A549 (cell line): ENCODE measurements around the gene SIN3A.

ENCODE experiments used
- BHLHE40 ChIP-seq: IDR thresholded peaks from 2 replicates; pipeline ENCODE4 v1.6.1; 2012; ENCODE audit warnings: low read depth, low read length, inconsistent platforms
- CHD4 ChIP-seq: fragments of 200-600 bp; sonication (generic); IDR thresholded peaks from 2 replicates; pipeline ENCODE4 v1.6.1; 2016; ENCODE audit warnings: antibody characterized with exemption, mild to moderate bottlenecking, borderline replicate concordance
- EP300 ChIP-seq, 2 experiments: fragments of >200 bp; sonication (Bioruptor Twin); formaldehyde crosslinking; IDR thresholded peaks; 2 replicates in 1 of 2; 3 replicates in 1 of 2; pipeline ENCODE4 v1.6.1; 2016 to 2017
- GATA3 ChIP-seq: IDR thresholded peaks from 2 replicates; pipeline ENCODE4 v1.6.1; 2012; ENCODE audit warnings: borderline replicate concordance
- KDM1A ChIP-seq: fragments of 200-600 bp; sonication (generic); IDR thresholded peaks from 2 replicates; pipeline ENCODE4 v1.6.1; 2016; ENCODE audit warnings: low read depth, mild to moderate bottlenecking
- MAFK ChIP-seq: fragments of 450-650 bp; IDR thresholded peaks from 2 replicates; pipeline ENCODE4 v1.6.1; 2014; ENCODE audit not compliant: partially characterized antibody
- POLR2A ChIP-seq: IDR thresholded peaks from 2 replicates; pipeline ENCODE4 v1.6.1; 2012; ENCODE audit warnings: mild to moderate bottlenecking, low read length
- RAD21 ChIP-seq, 2 experiments: fragments of >200 bp in 1 of 2; sonication (Bioruptor Twin) in 1 of 2; formaldehyde crosslinking in 1 of 2; IDR thresholded peaks in 1 of 2; conservative IDR thresholded peaks in 1 of 2; 2 replicates in 1 of 2; 3 replicates in 1 of 2; pipeline ENCODE4 v1.6.1; 2012 to 2018; ENCODE audit warnings: inconsistent platforms in 1 of 2
- TF ChIP-seq, protein P1 (sequence below): fragments of >200 bp; sonication (Bioruptor Twin); formaldehyde crosslinking; IDR thresholded peaks from 3 replicates; pipeline ENCODE4 v1.5.1; 2016
- TF ChIP-seq, protein P2 (sequence below): IDR thresholded peaks from 2 replicates; pipeline ENCODE4 v1.6.1; 2012
- TF ChIP-seq, protein P3 (sequence below): fragments of 200-600 bp; sonication (generic); IDR thresholded peaks from 2 replicates; pipeline ENCODE4 v1.6.1; 2016; ENCODE audit warnings: antibody characterized with exemption, mild to moderate bottlenecking, moderate library complexity
- TF ChIP-seq, protein P4 (sequence below): IDR thresholded peaks from 2 replicates; pipeline ENCODE4 v1.6.1; 2012

DNA sequence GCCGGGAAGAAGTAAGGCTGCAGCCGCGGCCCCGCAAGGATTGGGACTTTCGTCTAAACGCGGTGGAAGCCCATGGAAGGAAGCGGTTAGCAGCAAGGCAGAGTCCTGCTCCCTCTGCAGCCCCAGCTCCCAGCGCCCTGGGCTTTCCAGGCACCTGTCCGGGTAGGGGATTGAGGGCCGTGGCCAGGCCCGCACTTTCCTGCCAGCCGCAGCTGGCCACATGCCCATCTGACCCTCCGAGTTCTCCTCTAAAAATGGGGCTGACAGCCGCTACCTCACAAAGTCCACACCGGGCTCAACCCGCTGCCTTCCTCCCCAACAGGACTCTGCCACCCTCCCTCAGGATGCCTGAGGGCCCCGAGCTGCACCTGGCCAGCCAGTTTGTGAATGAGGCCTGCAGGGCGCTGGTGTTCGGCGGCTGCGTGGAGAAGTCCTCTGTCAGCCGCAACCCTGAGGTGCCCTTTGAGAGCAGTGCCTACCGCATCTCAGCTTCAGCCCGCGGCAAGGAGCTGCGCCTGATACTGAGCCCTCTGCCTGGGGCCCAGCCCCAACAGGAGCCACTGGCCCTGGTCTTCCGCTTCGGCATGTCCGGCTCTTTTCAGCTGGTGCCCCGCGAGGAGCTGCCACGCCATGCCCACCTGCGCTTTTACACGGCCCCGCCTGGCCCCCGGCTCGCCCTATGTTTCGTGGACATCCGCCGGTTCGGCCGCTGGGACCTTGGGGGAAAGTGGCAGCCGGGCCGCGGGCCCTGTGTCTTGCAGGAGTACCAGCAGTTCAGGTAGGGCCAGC is 102.7 kb downstream of the SIN3A start:
- TF ChIP-seq, protein P1, sequence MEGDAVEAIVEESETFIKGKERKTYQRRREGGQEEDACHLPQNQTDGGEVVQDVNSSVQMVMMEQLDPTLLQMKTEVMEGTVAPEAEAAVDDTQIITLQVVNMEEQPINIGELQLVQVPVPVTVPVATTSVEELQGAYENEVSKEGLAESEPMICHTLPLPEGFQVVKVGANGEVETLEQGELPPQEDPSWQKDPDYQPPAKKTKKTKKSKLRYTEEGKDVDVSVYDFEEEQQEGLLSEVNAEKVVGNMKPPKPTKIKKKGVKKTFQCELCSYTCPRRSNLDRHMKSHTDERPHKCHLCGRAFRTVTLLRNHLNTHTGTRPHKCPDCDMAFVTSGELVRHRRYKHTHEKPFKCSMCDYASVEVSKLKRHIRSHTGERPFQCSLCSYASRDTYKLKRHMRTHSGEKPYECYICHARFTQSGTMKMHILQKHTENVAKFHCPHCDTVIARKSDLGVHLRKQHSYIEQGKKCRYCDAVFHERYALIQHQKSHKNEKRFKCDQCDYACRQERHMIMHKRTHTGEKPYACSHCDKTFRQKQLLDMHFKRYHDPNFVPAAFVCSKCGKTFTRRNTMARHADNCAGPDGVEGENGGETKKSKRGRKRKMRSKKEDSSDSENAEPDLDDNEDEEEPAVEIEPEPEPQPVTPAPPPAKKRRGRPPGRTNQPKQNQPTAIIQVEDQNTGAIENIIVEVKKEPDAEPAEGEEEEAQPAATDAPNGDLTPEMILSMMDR: no peak
- TF ChIP-seq, protein P2, sequence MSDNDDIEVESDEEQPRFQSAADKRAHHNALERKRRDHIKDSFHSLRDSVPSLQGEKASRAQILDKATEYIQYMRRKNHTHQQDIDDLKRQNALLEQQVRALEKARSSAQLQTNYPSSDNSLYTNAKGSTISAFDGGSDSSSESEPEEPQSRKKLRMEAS: no peak
- TF ChIP-seq GATA3 (no peak), POLR2A (0 out of 2 replicates have a peak, but pooled peaks have one; percentile 1), BHLHE40 (no peak), CHD4 (no peak), KDM1A (no peak), EP300 (IDR thresholded peaks at IDR 0.05) (no peak), RAD21 (conservative IDR thresholded peaks at IDR 0.05 in 1 of 2, IDR thresholded peaks at IDR 0.05 in 1 of 2) (no peak), MAFK (no peak)
- TF ChIP-seq, protein P3, sequence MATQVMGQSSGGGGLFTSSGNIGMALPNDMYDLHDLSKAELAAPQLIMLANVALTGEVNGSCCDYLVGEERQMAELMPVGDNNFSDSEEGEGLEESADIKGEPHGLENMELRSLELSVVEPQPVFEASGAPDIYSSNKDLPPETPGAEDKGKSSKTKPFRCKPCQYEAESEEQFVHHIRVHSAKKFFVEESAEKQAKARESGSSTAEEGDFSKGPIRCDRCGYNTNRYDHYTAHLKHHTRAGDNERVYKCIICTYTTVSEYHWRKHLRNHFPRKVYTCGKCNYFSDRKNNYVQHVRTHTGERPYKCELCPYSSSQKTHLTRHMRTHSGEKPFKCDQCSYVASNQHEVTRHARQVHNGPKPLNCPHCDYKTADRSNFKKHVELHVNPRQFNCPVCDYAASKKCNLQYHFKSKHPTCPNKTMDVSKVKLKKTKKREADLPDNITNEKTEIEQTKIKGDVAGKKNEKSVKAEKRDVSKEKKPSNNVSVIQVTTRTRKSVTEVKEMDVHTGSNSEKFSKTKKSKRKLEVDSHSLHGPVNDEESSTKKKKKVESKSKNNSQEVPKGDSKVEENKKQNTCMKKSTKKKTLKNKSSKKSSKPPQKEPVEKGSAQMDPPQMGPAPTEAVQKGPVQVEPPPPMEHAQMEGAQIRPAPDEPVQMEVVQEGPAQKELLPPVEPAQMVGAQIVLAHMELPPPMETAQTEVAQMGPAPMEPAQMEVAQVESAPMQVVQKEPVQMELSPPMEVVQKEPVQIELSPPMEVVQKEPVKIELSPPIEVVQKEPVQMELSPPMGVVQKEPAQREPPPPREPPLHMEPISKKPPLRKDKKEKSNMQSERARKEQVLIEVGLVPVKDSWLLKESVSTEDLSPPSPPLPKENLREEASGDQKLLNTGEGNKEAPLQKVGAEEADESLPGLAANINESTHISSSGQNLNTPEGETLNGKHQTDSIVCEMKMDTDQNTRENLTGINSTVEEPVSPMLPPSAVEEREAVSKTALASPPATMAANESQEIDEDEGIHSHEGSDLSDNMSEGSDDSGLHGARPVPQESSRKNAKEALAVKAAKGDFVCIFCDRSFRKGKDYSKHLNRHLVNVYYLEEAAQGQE: no peak
- TF ChIP-seq, protein P4, sequence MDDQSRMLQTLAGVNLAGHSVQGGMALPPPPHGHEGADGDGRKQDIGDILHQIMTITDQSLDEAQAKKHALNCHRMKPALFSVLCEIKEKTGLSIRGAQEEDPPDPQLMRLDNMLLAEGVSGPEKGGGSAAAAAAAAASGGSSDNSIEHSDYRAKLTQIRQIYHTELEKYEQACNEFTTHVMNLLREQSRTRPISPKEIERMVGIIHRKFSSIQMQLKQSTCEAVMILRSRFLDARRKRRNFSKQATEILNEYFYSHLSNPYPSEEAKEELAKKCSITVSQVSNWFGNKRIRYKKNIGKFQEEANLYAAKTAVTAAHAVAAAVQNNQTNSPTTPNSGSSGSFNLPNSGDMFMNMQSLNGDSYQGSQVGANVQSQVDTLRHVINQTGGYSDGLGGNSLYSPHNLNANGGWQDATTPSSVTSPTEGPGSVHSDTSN: 0 out of 2 replicates have a peak, but pooled peaks have one; percentile 0
